ENCODE data around the gene HOXD9. TPM values are rescaled to one million over a fixed set of nuclear protein-coding genes. Genes with fewer than 3 reads are reported as not detected.

The HOXD9 gene
- total RNA-seq, 1 donor from 2014 or later, result 12.5 TPM

- Histone ChIP-seq H3K36me3 (no peaks in the 10 kb centered on the region), H3K27me3 (no peaks in the 10 kb centered on the region), H3K4me3 (no peak overlapping the region), H3K9me3 (no peaks in the 10 kb centered on the region), H3K27ac (no peak overlapping the region), H3K4me1 (no peaks in the 10 kb centered on the region)
- TF ChIP-seq POLR2A (IDR thresholded peaks at IDR 0.05), result no peak
- TF ChIP-seq CTCF (IDR thresholded peaks at IDR 0.05), result no peak
- no peak for DNase-seq (ENCODE audit: extremely low spot score in 2 of 2)
- intact Hi-C loops (cut with DNase I), result no loop called here
These were observed 28.3 kb downstream of the HOXD9 start for GRCh38 chr2:176150584-176151441.

- H3K9me3 ChIP-seq, result no peaks in the 10 kb centered on the region
- no peaks in the 10 kb centered on the region for H3K4me1 ChIP-seq
- H3K27ac ChIP-seq, result no peak within 1 kb of the TSS
- no peak within 1 kb of the TSS for H3K4me3 ChIP-seq
- intact Hi-C loops (cut with DNase I), result no loop called here
- no peak for DNase-seq (ENCODE audit: extremely low spot score in 2 of 2)
- TF ChIP-seq CTCF (IDR thresholded peaks at IDR 0.05) (no peak), POLR2AphosphoS5 (IDR thresholded peaks at IDR 0.05; ENCODE audit: insufficient read depth in 1 of 2, low read depth in 1 of 2) (no peak), POLR2A (IDR thresholded peaks at IDR 0.05) (no peak)
- no peaks in the 10 kb centered on the region for H3K36me3 ChIP-seq
- H3K27me3 ChIP-seq, result no peaks in the 10 kb centered on the region
These were observed 29.1 kb downstream of the HOXD9 start, which contains the start of gene HOXD4 for GRCh38 chr2:176151442-176152287. HOXD4 (plus strand) TSS chr2:176151550; CDS start chr2:176151634, 84 bp downstream.

GRCh38 chr2:176152350-176153181 is 30.0 kb downstream of the HOXD9 start:
- Histone ChIP-seq H3K4me3 (no peak overlapping the region), H3K27me3 (peaks cover 3% of the 10 kb centered on the region), H3K27ac (no peak overlapping the region)

More at GRCh38 chr2:176152350-176153181, 30.0 kb downstream of the HOXD9 start:
- no peak for TF ChIP-seq POLR2A (IDR thresholded peaks at IDR 0.05)
- no peak for TF ChIP-seq POLR2AphosphoS5 (IDR thresholded peaks at IDR 0.05; ENCODE audit: insufficient read depth in 1 of 2, low read depth in 1 of 2)
- TF ChIP-seq CTCF (IDR thresholded peaks at IDR 0.05), result no peak
- DNase-seq (ENCODE audit: extremely low spot score in 2 of 2), result no peak
- Histone ChIP-seq H3K4me1 (peaks cover 8% of the 10 kb centered on the region), H3K36me3 (no peaks in the 10 kb centered on the region), H3K9me3 (no peaks in the 10 kb centered on the region)
- intact Hi-C loops (cut with DNase I), result no loop called here
